ENCODE measurements around the gene LY86.
"Not testable (repeated sequence)": the region's sequence is repeated elsewhere in the genome, so short reads cannot be mapped to it uniquely, and the experiment has no call there.

LY86 gene

DNA sequence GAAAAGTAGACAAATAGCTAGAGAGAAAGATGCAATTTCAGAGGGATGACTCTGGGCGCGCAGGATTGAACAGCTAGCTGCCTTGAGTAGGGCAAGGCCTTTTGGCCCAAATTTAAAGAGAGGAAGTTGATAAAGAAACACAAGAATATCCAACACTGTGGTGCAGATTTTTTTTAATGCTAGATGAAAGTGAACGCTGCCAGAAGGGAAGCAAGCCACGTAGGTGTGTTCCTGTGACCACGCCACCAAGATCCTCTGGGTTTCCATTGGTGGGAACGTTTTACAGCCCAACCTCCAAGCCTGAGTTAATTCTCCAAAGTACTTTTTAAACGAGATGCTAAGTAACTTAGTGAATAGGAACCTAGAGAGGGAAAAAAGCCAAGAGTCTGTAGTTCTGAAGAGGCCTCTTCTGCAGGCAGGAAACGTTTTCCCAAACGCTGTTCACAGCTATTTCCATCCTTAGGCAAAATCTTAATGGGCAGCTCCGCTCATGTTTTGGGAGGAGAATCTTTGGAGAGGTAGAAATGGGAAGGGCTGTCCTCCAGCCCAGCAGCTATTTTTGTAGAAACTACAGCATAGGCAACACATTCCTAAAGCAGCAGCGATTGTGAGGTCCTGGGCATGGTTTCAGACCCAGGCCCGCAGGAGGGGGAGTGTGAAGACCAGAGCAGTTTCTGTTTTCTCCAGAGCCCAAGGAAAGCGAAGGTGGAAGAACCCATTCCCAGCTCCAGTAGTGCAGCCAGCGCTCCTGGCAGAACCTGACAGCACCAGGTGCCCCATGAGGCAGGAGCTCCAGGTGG is 8.2 kb downstream of the LY86 start:
- no peak for DNase-seq

DNA sequence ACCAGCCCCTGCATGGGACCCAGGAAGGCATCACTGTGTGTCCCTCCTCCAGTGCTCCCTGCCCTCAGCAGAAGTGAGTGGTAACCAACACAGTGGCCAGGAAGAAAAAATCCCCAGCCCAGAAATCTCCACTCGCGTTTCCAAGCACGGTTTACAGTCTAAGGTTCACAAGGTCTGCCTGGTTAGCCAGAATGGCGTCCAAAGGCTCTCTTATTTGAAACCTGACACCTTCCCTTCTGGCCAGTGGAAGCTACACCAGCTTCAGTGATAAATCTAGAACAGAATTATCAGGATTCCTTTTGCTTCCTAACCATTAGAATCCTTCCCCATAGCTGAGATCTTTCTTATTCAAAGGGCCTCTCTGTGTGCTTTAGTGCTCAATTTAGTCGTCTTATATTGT is 9.2 kb downstream of the LY86 start:
- no peak for DNase-seq

DNA sequence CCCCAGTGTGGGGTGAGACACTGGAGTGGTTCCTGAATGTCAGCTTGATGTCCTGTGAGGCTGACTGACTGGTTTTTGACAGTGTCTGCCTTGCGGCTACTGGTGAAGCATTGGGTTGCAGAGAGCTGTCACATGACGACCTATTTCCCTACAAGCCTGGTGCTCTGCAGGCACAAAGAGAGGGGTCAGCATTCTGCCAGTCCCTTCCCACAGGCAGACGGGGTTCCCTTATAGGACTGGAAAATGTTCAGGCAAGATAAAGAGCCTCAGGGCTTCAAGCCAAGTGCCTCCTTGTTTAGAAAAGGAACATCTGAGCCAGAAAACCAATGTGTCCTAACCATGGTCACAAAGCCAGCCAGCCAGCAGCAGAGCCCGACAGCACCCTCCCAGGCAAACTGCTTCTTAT is 11.0 kb downstream of the LY86 start:
- no peak for DNase-seq

DNA sequence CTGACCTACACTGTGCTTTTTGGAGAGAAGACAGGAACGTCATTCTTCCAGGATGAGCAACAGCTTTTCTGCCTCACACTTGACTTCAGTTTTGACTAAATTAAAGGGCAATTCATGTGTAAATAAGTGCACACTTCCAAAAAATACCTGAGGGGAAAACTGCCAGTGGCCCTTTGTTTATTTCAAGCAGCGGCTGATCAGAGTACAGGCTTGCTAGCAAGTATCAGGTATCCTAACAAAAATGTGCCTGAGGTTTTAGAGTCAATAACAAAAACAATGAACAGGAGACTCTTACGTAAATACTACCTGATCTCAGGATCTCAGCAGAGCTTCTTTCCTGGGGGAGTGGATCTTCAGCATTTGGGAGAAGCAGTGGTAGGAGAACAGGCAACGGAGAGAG is 12.4 kb downstream of the LY86 start:
- DNase-seq, result no peak

DNA sequence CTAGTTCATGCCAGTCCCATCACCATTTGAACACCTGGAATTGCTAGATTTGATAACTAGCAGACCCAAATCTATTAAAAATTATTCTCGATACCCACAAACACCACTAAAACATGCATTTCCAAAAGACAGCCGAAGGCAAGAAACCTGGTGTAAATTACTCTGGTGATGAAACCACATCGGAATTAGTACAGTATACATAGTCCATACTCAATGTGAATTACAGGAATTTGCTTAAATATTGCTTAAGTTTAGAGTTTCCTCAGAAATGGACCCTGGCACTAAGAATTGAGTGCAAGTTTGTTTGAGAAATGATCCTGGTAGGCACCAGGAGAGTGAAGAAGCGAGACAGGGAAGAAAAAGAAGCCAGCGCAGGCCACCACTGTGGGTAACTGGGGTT is 13.7 kb downstream of the LY86 start:
- DNase-seq, result no peak

DNA sequence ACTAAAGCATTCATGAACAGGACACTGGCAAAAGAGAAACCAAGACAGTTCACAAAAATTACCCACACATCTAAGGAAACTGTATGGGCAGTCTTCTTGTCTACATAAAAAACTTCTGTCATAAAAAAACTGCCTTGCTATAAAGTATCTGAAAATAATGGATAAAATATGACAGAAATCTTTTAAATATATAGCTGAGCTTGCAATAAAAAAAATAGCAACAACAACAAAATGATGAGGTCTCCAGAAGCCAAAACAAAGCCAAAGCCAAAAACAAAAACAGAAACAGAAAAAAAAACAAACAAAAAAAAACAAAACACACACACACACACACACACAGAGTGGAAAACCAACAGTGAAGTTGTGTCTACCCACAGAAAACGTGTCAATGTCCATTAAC is 14.8 kb downstream of the LY86 start:
- no peak for DNase-seq

DNA sequence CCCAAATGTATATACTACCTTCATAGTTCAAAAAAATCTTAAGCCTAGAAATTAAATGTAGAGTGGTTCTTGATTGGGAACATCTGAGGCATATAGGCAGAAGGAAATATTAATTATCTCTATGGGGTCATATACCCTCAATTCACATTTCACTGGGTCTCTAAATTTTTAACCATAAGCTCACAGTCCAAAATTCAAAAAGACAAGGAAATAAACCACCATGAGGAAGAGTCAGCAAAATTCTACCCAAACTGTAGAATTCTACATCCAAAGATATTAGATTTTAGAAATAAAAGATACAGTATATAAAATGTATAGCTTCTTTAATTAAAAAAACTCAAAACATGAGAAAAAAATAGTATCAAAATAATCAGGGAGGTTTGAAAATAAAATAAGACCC is 15.5 kb downstream of the LY86 start:
- DNase-seq, result no peak

DNA sequence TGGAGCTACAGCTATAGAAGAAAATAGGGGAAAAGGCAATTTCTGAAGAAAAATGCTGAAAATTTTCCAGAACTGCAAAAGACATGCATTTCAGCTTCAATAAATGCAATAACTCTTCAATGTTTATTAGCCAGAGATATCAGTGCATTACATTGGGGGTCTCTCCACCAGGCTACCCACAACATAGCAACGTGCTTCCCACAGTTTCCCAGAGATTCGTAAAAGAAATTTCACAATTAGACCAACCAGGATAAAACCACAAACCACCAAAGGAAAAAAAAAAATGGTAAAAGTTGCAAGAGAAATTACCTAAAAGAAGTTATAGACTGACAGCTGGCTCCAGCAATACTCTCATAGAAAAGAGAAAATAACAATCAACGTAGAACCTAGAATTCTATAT is 16.0 kb downstream of the LY86 start:
- DNase-seq, result no peak

DNA sequence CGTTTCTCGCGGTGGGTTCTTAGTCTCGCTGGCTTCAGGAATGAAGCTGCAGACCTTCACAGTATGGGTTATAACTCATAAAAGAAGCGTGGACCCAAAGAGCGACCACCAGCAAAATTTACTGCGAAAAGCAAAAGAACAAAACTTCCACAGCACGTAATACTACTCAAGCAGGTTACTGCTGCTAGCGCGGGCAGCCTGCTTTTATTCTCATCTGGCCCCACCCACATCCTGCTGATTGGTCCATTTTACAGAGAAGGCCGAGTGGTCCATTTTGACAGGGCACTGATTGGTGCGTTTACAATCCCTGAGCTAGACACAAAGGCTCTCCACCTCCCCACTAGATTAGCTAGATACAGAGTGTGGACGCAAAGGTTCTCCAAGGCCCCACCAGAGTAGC is 17.4 kb downstream of the LY86 start:
- no peak for DNase-seq

DNA sequence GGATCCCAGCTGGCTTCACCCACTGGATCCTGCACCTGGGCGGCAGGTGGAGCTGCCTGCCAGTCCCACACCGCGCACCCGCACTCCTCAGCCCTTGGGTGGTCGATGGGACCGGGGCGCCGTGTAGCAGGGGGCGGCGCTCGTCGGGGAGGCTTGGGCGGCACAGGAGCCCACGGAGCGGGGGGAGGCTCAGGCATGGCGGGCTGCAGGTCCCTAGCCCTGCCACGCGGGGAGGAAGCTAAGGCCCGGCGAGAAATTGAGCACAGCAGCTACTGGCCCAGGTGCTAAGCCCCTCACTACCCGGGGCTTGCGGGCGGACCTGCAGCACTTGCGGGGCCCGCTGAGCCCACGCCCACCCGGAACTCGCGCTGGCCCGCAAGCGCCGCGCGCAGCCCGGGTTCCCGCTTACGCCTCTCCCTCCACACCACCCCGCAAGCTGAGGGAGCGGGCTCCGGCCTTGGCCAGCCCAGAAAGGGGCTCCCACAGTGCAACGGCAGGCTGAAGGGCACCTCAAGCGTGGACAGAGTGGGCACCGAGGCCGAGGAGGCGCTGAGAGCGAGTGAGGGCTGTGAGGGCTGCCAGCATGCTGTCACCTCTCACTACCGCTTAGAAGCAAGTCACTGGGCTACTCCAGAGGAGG is 18.0 kb downstream of the LY86 start:
- not testable (repeated sequence) for DNase-seq

DNA sequence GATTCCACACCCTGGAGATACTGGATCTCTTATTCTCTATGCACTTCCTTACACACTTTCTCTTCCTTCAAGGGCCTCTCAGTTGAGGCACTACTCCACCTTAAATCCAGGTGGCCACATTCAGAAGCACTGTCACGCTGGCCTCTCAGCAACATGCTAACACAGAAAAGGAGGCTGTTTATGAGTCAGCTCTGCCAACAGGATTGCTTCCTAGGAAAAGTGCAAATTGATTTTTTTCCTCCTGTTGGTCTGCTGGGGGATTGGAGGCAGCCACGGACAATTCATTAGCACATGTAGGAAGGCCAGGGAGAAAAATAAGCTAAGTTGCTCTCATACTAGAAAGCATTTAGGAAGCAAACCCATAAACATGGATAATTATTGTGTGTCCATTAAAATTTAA is 20.9 kb downstream of the LY86 start:
- DNase-seq, result no peak

DNA sequence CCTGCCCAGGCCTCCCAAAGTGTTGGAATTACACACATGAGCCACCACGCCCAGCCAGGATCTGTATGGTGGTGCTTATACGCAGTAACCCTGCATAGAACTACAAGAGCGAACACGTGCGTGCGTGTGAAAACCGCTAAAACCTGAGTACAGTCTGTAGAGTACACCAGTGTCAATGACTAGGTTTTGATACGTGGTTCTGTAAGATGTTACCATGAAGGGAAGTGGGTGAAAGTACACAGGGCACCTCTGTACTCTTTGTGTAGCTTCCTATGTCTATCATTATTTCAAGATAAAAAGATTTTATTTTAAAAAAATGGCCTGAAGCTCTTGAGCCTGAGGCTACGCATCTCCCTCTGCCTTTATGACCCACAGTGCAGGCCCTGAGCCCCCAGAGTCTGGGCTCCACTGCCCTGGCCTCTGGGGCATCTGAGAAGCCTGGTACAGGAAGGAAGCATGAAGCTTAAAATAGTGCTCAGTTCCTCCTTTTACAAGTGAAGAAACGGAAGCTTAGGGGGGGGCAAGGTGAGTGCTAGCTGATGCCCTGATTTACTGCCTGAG is 21.6 kb downstream of the LY86 start:
- no peak for DNase-seq

DNA sequence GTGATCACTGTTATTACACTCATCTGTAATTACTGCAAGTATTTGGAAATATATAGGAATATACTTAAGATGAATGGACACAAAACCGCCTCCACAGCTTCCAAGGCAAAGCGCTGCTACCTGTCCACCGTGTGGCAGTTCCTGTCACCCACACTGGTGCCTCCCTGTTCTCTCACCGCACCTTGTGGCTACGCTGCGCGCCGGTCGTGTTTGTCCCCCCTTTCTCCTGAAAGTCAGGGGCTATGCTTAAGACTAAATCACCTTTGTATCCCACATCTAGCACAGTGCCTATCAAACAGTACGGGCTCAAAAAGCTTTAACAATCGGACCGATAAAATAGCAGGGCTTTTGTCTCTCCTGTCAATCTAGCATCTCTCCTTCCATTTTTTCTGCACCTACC is 23.0 kb downstream of the LY86 start:
- no peak for DNase-seq

DNA sequence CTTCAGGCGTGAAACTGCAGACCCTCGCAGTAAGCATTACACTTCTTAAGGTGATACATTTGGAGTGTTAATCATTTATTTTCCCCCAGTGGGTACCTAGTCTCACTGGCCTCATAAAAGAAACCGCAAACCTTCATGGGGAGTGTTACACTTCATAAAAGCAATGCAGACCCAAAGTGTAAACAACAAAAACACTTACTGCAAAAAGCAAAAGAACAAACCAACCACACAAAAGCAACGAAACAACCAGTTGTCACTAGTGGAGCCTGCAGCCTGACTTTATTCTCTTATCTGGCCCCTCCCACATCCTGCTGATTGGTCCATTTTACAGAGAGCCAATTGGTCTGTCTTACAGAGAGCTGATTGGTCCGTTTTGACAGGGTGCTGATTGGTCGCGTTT is 23.8 kb downstream of the LY86 start:
- DNase-seq, result no peak

DNA sequence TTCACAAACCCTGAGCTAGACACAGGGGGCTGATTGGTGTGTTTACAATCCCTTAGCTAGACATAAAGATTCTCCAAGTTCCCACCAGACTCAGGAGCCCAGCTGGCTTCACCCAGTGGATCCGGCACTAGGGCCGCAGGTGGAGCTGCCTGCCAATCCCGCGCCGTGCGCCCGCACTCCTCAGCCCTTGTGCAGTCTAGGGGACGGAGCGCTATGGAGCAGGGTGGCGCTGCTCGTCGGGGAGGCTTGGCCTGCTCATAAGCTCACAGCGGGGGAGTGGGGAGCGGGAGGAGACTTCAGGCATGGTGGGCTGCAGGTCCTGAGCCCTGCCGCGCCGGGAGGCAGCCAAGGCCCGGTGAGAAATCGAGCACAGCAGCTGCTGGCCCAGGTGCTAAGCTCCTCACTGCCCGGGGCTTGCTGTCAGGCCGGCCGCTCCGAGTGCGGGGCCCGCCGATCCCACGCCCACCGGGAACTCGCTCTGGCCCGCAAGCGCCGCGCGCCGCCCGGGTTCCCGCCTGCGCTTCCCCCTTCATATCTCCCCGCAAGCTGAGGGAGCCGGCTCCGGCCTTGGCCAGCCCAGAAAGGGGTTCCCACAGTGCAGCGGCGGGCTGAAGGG is 24.7 kb downstream of the LY86 start:
- DNase-seq, result not testable (repeated sequence)

DNA sequence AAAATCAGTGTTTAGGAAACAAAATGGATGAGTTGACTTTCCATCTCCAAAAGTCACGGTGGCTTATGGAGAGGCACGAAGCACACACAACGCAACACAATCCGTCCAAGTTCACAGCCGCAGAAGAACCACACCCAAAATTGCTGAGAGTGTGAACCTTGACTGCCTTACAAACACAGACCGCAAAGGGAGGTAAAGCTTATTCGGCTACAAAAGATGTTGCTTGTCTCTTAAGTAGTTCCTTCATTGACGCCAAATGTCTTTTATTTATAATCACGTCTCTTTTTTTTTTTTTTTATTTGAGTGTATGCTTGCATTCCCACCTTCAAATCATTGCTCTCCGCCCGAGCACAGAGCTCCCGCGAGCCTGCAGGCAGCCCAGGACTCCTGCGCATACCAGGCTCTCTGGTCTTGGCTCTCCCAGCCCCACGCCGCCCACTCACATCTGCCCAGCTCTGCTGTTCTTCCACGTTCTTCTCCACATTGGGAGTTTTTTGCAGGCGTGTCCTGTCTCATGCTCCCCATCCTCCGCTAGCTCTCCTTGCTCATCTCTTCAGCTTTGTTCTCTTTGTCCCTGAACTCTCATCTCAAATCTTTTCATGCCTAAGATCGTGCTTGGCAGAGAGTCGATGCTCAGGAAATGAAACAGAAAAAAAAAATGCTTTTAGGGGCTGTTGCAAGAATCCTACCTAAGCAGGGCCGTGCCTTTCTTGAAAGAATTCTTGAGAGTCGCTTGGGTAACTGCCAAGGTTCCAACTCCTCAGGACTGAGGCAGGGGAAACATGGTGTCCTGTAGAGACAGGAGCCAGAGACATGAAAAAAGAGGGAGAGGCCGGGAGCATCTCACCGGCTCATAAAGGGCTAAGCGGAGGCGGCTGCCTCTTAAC is 25.8 kb downstream of the LY86 start:
- DNase-seq, result no peak

DNA sequence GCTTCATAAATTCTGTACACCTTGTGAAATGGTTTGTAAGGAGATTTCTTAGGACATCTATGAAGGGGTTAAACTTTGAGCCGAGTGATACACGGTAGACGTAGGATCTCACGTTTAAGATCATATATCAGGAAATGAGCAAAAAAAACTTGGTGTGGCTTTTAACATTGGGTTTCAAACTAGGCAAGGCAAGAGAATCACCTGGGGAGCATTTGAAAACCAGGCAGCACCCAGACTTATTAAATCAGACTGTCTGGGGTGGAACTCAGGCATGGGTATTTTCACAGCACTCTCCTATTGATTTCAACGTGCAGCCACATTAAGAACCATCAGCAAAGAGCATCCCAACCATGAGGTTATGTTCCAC is 26.4 kb downstream of the LY86 start:
- DNase-seq, result no peak

DNA sequence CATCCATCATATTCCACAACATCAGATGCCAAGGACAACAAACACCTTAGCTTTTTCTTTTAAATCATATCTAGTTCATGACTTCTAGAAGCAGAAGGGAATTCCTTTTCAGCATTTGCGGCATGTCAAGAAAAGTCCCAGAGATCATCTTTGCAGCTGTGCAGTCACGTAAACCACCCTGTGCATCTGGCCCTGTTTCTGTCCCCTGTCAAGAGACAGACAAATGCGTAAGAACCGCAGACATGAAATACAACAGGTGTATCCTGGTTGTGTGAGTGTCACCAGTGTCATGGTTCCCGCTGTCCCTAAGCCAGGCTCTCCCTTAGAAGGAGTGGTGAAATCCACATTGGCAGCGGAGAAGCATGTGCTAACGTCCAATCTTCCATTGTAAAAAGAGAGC is 28.1 kb downstream of the LY86 start:
- no peak for DNase-seq

DNA sequence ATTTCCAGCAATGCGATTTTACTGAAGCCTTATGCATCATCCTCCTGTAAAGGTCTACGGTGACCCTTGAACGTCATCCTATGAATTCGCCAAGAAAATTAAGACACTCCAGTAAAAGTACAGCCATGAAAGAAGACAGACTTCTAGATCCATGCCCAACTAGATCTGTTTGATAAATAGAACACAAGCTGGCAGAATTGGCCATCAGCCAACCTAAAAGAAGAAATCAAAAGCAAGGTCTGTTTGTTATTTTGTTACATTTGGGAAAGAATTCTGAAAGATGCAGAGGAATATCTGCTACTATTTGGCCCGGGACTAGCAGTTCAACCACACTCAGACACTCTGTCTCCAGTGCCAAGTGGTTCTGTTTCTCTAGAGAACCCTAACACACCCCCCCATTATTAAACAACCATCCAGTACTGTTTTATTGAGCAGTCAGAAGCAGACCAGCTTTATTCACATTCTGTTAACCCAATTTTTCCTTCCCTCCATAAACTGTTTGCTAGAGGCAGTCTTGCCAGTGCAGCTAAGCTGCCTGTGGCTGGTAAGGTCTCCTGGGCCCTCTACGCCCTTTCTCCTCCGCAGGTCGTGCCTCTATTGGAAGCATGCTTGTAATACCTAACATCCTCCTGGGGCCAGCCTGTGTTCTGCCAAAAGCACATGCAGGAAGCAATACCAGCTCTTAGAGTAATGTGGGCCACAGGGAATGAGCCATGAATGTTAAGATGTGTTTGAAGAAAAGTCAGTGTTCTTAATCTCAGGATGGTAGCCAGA is 30.7 kb downstream of the LY86 start:
- DNase-seq, result no peak

DNA sequence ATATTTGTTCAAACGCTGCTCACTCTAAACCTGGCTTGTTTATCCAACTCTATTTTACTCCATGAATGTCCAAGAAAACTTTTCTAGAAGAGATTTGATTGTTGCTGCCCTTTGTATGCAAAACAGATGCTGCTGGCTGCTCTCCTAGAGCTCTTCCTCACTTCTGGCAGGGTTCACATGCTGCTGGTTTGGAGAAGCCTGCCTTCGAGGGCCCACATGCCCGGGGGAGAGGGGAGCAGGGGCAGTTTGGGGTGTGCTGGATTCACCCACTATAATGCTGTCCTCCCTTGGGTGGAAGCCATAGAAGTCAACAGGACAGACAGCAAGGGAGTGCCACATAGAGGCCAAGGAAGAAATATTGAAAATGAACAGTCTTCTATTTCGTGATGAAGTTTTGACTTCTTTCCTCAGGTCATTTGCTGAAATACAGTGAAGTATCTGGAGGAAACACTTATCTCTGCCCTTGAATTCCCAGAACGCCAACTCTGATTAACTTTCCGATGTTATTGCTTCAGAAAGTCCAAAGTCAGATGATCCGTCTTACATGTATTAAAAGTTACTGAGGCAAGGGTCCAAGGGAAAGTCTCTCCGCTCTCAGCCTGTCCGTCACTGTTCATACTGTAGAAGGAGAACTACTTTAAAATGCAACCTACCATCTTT is 32.4 kb downstream of the LY86 start:
- DNase-seq, result no peak

DNA sequence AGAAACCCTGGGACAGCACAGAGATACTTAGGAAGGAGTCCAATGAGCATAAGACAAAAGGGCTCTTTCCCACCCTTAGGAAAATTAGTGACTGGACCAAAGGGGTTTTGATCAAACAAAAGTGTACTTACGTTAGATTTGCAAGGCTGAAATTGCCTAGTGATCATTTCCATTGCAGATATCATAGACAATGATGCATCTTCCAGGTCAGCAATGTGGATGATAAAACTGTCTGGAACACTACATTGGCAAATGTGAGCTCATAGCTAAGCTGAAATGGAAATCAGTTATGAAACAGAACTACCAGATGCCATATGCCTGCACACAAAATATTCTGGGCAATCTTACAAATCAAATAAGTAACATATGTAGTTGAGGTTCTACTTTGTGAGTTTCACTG is 34.0 kb downstream of the LY86 start:
- DNase-seq, result no peak

DNA sequence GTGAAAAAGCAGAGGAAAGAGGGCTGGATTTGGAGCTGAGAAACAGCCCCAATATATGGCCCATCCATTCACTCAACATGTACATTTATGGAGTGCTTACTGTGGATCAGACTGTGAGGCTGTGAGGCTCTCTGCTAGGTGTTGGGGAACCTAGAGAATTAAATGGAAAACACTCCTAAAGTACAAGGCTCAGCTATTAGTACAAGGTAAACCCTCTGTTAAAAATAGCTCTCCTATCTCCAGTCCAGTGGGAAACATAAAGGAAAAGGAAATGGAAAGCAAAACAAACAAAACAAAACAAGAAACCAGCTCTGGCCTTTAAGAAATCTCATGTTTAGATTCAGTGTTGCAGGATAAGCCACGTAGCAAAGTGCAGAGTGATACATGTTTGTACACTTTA is 35.0 kb downstream of the LY86 start:
- DNase-seq, result no peak
